ENCODE measurements around the gene CYP2A13.
"Not testable (repeated sequence)": the region's sequence is repeated elsewhere in the genome, so short reads cannot be mapped to it uniquely, and the experiment has no call there.

CYP2A13 gene

GRCh38 chr19:41088151-41088550 lies at the start of gene CYP2A13:
CYP2A13 (plus strand) TSS chr19:41088451; CDS start chr19:41088472, 21 bp downstream.
- no peak within 1 kb of the TSS for H3K4me3 Mint-ChIP-seq
- H3K27ac Mint-ChIP-seq, result no peak within 1 kb of the TSS
- H3K27me3 Mint-ChIP-seq, result peaks cover 58% of the 10 kb centered on the region
- no peaks in the 10 kb centered on the region for H3K36me3 Mint-ChIP-seq (ENCODE audit: low read depth)
- no peaks in the 10 kb centered on the region for H3K4me1 Mint-ChIP-seq (ENCODE audit: low read depth)
- H3K9me3 Mint-ChIP-seq, result no peaks in the 10 kb centered on the region
- intact Hi-C loops (cut with micrococcal nuclease), result no loop called here

GRCh38 chr19:41039806-41040205 lies 48.4 kb upstream of the CYP2A13 start:
- no peaks in the 10 kb centered on the region for H3K4me1 Mint-ChIP-seq (ENCODE audit: low read depth)
- H3K36me3 Mint-ChIP-seq (ENCODE audit: low read depth), result no peaks in the 10 kb centered on the region
- H3K9me3 Mint-ChIP-seq, result no peaks in the 10 kb centered on the region
- H3K27ac Mint-ChIP-seq, result no peak overlapping the region
- peaks cover 8% of the 10 kb centered on the region for H3K27me3 Mint-ChIP-seq
- intact Hi-C loops (cut with micrococcal nuclease), result no loop called here
- H3K4me3 Mint-ChIP-seq, result no peak overlapping the region

DNA sequence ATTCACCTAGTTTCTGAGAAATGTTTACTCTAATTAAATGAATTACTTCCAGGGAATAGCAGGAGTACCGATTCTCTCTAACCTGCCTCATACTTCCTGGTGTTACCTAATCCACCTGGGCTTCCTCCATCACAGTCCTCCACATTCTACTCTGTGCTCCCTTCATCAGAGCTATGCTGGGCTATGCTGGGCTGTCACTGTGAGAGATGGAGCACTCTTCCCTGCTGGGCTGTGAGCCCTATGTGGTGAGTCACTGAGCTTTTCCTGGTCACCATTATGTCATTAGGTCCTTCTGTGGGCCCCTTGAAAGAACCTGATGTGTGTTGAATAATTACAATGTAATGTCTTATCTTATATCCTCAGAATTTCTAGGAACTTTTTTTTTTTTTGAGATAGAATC lies 43.2 kb upstream of the CYP2A13 start:
- H3K9me3 Mint-ChIP-seq; H3K4me1 Mint-ChIP-seq (ENCODE audit: low read depth); H3K4me3 Mint-ChIP-seq; intact Hi-C loops (cut with micrococcal nuclease); H3K27me3 Mint-ChIP-seq; H3K36me3 Mint-ChIP-seq (ENCODE audit: low read depth); H3K27ac Mint-ChIP-seq: not testable (repeated sequence)

DNA sequence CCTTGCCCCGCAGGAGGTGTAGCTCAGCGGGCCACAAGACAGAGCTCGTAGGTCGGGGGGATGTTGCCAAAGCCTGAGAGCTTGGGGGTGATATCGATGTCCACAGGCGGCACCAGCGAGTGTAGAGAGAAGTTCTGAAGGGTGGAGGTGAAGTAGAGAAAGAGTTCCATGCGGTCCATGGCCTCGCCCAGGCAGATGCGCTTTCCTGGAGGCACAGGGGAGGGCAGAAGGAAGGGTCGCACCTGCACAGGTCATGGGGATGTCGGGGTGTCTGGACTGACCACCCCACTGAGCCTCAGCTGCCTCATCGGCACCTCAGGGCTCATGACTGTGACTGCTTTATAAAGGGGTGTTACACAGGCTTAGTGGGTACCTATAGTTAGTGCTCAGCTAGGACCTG lies 37.8 kb upstream of the CYP2A13 start:
- Mint-ChIP-seq H3K9me3 (no peaks in the 10 kb centered on the region), H3K27ac (no peak overlapping the region), H3K4me3 (no peak overlapping the region), H3K4me1 (ENCODE audit: low read depth) (no peaks in the 10 kb centered on the region), H3K36me3 (ENCODE audit: low read depth) (no peaks in the 10 kb centered on the region), H3K27me3 (peaks cover 16% of the 10 kb centered on the region)
- intact Hi-C loops (cut with micrococcal nuclease), result no loop called here

GRCh38 chr19:41052162-41052561 lies 36.1 kb upstream of the CYP2A13 start:
- H3K4me1 Mint-ChIP-seq (ENCODE audit: low read depth); H3K9me3 Mint-ChIP-seq; intact Hi-C loops (cut with micrococcal nuclease); H3K36me3 Mint-ChIP-seq (ENCODE audit: low read depth); H3K27ac Mint-ChIP-seq; H3K4me3 Mint-ChIP-seq: not testable (repeated sequence)
- peaks cover 16% of the 10 kb centered on the region for H3K27me3 Mint-ChIP-seq

- H3K4me3 Mint-ChIP-seq; H3K27ac Mint-ChIP-seq; H3K4me1 Mint-ChIP-seq (ENCODE audit: low read depth); H3K36me3 Mint-ChIP-seq (ENCODE audit: low read depth); H3K9me3 Mint-ChIP-seq; intact Hi-C loops (cut with micrococcal nuclease): not testable (repeated sequence)
- H3K27me3 Mint-ChIP-seq, result peaks cover 13% of the 10 kb centered on the region
Observed at GRCh38 chr19:41053331-41053730, 34.9 kb upstream of the CYP2A13 start.

GRCh38 chr19:41064974-41065569 lies 23.2 kb upstream of the CYP2A13 start:
- Mint-ChIP-seq H3K4me3 (no peak overlapping the region), H3K9me3 (no peaks in the 10 kb centered on the region), H3K27me3 (peaks cover 15% of the 10 kb centered on the region), H3K36me3 (ENCODE audit: low read depth) (no peaks in the 10 kb centered on the region), H3K4me1 (ENCODE audit: low read depth) (no peaks in the 10 kb centered on the region), H3K27ac (no peak overlapping the region)
- intact Hi-C loops (cut with micrococcal nuclease), result no loop called here

GRCh38 chr19:41076286-41076685 lies 12.0 kb upstream of the CYP2A13 start:
- H3K4me3 Mint-ChIP-seq, result no peak overlapping the region
- intact Hi-C loops (cut with micrococcal nuclease), result no loop called here
- H3K36me3 Mint-ChIP-seq (ENCODE audit: low read depth), result no peaks in the 10 kb centered on the region
- peaks cover 26% of the 10 kb centered on the region for H3K27me3 Mint-ChIP-seq
- peaks cover 13% of the 10 kb centered on the region for H3K9me3 Mint-ChIP-seq
- no peak overlapping the region for H3K27ac Mint-ChIP-seq
- no peaks in the 10 kb centered on the region for H3K4me1 Mint-ChIP-seq (ENCODE audit: low read depth)

DNA sequence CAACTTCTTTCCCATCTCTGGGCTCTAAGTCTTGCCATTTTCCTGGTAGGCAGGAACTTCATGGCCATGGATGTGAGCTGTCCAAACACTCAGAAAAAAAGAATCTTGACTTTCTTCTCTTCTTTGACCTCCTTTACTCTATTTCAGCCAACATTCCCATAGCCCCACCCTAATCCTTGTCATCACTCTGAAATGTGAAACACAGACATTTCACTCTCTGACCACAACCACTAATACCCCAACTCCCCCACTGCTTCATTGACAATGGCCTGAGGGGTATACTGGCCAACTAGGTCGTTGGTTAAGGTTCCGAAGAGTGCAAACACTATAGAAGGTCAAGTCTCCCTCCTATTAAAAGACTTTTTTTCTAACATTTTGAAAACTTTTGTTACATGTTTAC lies 4.7 kb upstream of the CYP2A13 start:
- no peak overlapping the region for H3K27ac Mint-ChIP-seq
- H3K4me1 Mint-ChIP-seq (ENCODE audit: low read depth), result no peaks in the 10 kb centered on the region
- H3K36me3 Mint-ChIP-seq (ENCODE audit: low read depth), result no peaks in the 10 kb centered on the region
- peaks cover 14% of the 10 kb centered on the region for H3K9me3 Mint-ChIP-seq
- peaks cover 35% of the 10 kb centered on the region for H3K27me3 Mint-ChIP-seq
- intact Hi-C loops (cut with micrococcal nuclease), result no loop called here
- H3K4me3 Mint-ChIP-seq, result no peak overlapping the region

DNA sequence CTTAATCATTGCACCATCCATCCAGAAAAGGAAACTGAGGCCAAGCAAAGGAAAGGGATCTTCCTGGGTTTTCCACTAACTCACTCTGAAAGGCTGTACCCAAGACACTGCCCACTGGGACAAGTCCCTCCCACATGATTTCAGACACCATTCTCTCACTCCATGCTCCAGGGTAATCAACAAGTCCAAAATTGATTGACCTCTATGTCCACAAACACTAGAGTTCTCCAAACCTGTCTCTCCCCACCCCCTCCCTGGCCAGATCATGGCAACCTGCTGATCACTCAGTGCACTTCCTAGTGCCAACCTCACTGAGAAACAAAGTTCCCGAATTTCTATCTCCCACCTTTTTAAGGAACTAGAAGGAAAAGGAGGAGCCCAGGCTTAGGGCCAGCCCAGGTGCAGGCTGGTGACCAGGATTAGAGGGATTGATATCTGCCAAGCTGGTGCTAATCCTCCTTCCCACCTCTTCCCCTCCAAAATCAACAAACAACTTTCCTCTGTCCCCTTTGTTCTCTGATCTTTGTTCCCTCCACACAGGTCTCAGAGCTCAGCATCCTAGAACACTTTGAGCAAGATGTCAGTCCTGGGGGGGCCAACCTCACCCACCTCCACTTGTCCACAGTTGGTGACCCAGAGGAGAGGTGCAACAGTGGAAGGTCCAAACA lies 2.4 kb upstream of the CYP2A13 start:
- H3K36me3 Mint-ChIP-seq (ENCODE audit: low read depth), result no peaks in the 10 kb centered on the region
- H3K4me3 Mint-ChIP-seq, result no peak overlapping the region
- intact Hi-C loops (cut with micrococcal nuclease), result no loop called here
- H3K4me1 Mint-ChIP-seq (ENCODE audit: low read depth), result no peaks in the 10 kb centered on the region
- no peak overlapping the region for H3K27ac Mint-ChIP-seq
- peaks cover 55% of the 10 kb centered on the region for H3K27me3 Mint-ChIP-seq
- peaks cover 5% of the 10 kb centered on the region for H3K9me3 Mint-ChIP-seq

GRCh38 chr19:41089959-41090358 lies 1.7 kb downstream of the CYP2A13 start:
- H3K9me3 Mint-ChIP-seq, result no peaks in the 10 kb centered on the region
- H3K36me3 Mint-ChIP-seq (ENCODE audit: low read depth), result no peaks in the 10 kb centered on the region
- intact Hi-C loops (cut with micrococcal nuclease), result no loop called here
- H3K27ac Mint-ChIP-seq, result no peak overlapping the region
- H3K4me3 Mint-ChIP-seq, result no peak overlapping the region
- H3K27me3 Mint-ChIP-seq, result peaks cover 60% of the 10 kb centered on the region
- H3K4me1 Mint-ChIP-seq (ENCODE audit: low read depth), result no peaks in the 10 kb centered on the region

GRCh38 chr19:41095703-41096102 lies 7.5 kb downstream of the CYP2A13 start:
- Mint-ChIP-seq H3K9me3 (no peaks in the 10 kb centered on the region), H3K27ac (no peak overlapping the region), H3K4me1 (ENCODE audit: low read depth) (no peaks in the 10 kb centered on the region), H3K36me3 (ENCODE audit: low read depth) (no peaks in the 10 kb centered on the region), H3K4me3 (no peak overlapping the region), H3K27me3 (peaks cover 24% of the 10 kb centered on the region)
- intact Hi-C loops (cut with micrococcal nuclease), result no loop called here

- intact Hi-C loops (cut with micrococcal nuclease), result no loop called here
- Mint-ChIP-seq H3K27ac (no peak overlapping the region), H3K36me3 (ENCODE audit: low read depth) (no peaks in the 10 kb centered on the region), H3K27me3 (peaks cover 21% of the 10 kb centered on the region), H3K4me1 (ENCODE audit: low read depth) (no peaks in the 10 kb centered on the region), H3K9me3 (peaks cover under 1% of the 10 kb centered on the region), H3K4me3 (no peak overlapping the region)
Observed at GRCh38 chr19:41096353-41096752, 8.1 kb downstream of the CYP2A13 start.

- Mint-ChIP-seq H3K27ac (no peak overlapping the region), H3K4me1 (ENCODE audit: low read depth) (no peaks in the 10 kb centered on the region), H3K9me3 (peaks cover 10% of the 10 kb centered on the region), H3K4me3 (no peak overlapping the region), H3K27me3 (peaks cover 26% of the 10 kb centered on the region), H3K36me3 (ENCODE audit: low read depth) (no peaks in the 10 kb centered on the region)
- intact Hi-C loops (cut with micrococcal nuclease), result no loop called here
Observed at GRCh38 chr19:41097302-41097701, 9.1 kb downstream of the CYP2A13 start.

DNA sequence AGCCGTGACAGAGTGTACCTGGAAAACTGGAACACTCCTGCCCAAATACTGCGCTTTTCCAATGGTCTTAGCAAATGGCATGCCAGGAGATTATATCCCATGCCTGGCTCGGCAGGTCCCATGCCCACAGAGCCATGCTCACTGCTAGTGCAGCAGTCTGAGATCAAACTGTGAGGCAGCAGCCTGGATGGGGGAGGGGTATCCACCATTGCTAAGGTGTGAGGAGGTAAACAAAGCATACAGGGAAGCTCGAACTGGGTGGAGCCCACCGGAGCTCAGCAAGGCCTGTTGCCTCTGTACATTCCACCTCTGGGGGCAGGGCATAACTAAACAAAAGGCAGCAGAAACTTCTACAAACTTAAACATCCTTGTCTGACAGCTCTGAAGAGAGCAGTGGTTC lies 10.5 kb downstream of the CYP2A13 start:
- no peaks in the 10 kb centered on the region for H3K36me3 Mint-ChIP-seq (ENCODE audit: low read depth)
- H3K27ac Mint-ChIP-seq, result no peak overlapping the region
- intact Hi-C loops (cut with micrococcal nuclease), result no loop called here
- peaks cover 14% of the 10 kb centered on the region for H3K9me3 Mint-ChIP-seq
- H3K4me1 Mint-ChIP-seq (ENCODE audit: low read depth), result no peaks in the 10 kb centered on the region
- no peak overlapping the region for H3K4me3 Mint-ChIP-seq
- peaks cover 25% of the 10 kb centered on the region for H3K27me3 Mint-ChIP-seq
